Peyer's patch (tissue), 4 donors: ENCODE results near the gene NPAS2.

ENCODE experiments used
- POLR2A ChIP-seq, 2 donors: fragments of 450-650 bp; IDR thresholded peaks; one replicate each; pipeline ENCODE4 v1.5.1; 2017; ENCODE audit warnings: antibody characterized with exemption in 2 of 2, mild to moderate bottlenecking in 2 of 2, moderate library complexity in 2 of 2
- TF ChIP-seq, protein P1 (sequence below), 6 experiments: fragments of 450-650 bp in 4 of 6; fragments of 200-600 bp in 2 of 6; sonication (generic) in 1 of 6; IDR thresholded peaks; one replicate each; pipeline ENCODE4 v1.5.1; 2017 to 2019; ENCODE audit warnings: antibody characterized with exemption in 6 of 6, mild to moderate bottlenecking in 3 of 6, moderate library complexity in 1 of 6

DNA sequence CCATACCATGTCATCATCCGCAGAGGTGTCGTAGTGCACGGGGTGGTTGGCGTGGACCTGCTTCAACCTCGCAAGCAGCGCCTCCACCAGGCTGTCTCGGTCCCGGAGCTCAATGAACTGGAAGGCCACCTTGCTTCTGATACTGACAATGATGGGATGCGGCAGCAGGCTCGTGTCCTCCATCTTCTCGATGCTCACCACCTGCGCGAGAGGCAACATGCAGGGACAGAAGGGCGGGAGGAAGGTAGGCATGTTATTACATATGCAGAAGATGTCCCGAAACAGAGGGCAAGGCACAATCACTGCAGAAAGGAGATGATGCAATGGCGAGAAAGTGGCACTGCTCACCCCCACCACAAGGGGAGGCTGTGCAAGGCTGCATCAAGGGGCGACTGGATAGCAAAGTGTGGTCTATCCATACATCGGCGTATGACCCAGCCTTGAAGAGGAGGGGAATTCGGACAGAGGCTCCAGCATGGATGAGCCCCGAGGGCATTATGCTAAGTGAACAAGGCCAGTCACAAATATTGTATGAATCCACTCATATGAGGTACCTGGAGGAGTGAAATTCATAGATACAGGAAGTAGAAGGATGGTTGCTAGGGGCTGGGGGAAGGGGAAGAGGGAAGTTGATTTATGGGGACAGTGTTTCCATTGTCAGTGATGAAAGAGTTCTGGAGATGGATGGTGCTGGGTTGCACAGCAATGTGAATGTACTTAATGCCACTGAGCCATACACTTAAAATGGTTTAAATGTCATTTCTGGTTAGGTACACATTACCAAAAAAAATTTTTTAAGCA, 218.7 kb downstream of the NPAS2 start:
- TF ChIP-seq, protein P1, sequence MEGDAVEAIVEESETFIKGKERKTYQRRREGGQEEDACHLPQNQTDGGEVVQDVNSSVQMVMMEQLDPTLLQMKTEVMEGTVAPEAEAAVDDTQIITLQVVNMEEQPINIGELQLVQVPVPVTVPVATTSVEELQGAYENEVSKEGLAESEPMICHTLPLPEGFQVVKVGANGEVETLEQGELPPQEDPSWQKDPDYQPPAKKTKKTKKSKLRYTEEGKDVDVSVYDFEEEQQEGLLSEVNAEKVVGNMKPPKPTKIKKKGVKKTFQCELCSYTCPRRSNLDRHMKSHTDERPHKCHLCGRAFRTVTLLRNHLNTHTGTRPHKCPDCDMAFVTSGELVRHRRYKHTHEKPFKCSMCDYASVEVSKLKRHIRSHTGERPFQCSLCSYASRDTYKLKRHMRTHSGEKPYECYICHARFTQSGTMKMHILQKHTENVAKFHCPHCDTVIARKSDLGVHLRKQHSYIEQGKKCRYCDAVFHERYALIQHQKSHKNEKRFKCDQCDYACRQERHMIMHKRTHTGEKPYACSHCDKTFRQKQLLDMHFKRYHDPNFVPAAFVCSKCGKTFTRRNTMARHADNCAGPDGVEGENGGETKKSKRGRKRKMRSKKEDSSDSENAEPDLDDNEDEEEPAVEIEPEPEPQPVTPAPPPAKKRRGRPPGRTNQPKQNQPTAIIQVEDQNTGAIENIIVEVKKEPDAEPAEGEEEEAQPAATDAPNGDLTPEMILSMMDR (IDR thresholded peaks at IDR 0.05), result peak in 4 of 6 experiments; percentile 22 to 65 (median 57)
- TF ChIP-seq POLR2A (IDR thresholded peaks at IDR 0.05), result no peak
